Breast epithelium (tissue), 3 donors: ENCODE measurements around the gene VAMP5.
"Not testable (repeated sequence)": the region's sequence is repeated elsewhere in the genome, so short reads cannot be mapped to it uniquely, and the experiment has no call there.

Source experiments
- CTCF ChIP-seq, 3 donors: fragments of 450-650 bp; IDR thresholded peaks; one replicate each; pipeline ENCODE4 v1.5.1; 2016 to 2017; ENCODE audit warnings: antibody characterized with exemption in 3 of 3, mild to moderate bottlenecking in 3 of 3, moderate library complexity in 3 of 3
- POLR2A ChIP-seq: fragments of 450-650 bp; IDR thresholded peaks from one replicate; pipeline ENCODE4 v1.6.1; 2016; ENCODE audit warnings: antibody characterized with exemption, mild to moderate bottlenecking, moderate library complexity
- POLR2AphosphoS5 ChIP-seq, 3 donors: sonication (generic); formaldehyde crosslinking; IDR thresholded peaks; one replicate each; pipeline ENCODE4 v1.6.1; 2017; ENCODE audit warnings: antibody characterized with exemption in 3 of 3

- not testable (repeated sequence) for TF ChIP-seq POLR2A; CTCF (IDR thresholded peaks at IDR 0.05); POLR2AphosphoS5 (IDR thresholded peaks at IDR 0.05)
These were observed 33.5 kb downstream of the VAMP5 start for GRCh38 chr2:85617723-85618122.
